Activated T-cell treated with anti-CD3 and anti-CD28 coated beads, Interleukin-2, amount 50 U/mL, for 24 hours (primary cell): ENCODE results near the gene DRC7.
A peak's percentile ranks its signal among the peaks of the same experiment; 100 is the strongest.

ENCODE experiments used
- DNase-seq: peaks from one replicate; pipeline ENCODE4 v3.0.0-alpha.2; 2020
- H3K27ac Mint-ChIP-seq: 2 replicates; pipeline ENCODE4 v1.8.0; 2020; ENCODE audit warnings: mild to moderate bottlenecking, mixed read lengths
- H3K27me3 Mint-ChIP-seq: 2 replicates; pipeline ENCODE4 v1.8.0; 2020; ENCODE audit warnings: mixed read lengths
- H3K36me3 Mint-ChIP-seq: 2 replicates; pipeline ENCODE4 v1.8.0; 2020; ENCODE audit warnings: low read depth, mixed read lengths
- H3K4me1 Mint-ChIP-seq: 2 replicates; pipeline ENCODE4 v1.8.0; 2020; ENCODE audit warnings: low read depth, mixed read lengths
- H3K4me3 Mint-ChIP-seq: 2 replicates; pipeline ENCODE4 v1.8.0; 2020; ENCODE audit warnings: mild to moderate bottlenecking, moderate library complexity, mixed read lengths
- H3K9me3 Mint-ChIP-seq: 2 replicates; pipeline ENCODE4 v1.8.0; 2020; ENCODE audit warnings: mixed read lengths

DRC7 gene

DNA sequence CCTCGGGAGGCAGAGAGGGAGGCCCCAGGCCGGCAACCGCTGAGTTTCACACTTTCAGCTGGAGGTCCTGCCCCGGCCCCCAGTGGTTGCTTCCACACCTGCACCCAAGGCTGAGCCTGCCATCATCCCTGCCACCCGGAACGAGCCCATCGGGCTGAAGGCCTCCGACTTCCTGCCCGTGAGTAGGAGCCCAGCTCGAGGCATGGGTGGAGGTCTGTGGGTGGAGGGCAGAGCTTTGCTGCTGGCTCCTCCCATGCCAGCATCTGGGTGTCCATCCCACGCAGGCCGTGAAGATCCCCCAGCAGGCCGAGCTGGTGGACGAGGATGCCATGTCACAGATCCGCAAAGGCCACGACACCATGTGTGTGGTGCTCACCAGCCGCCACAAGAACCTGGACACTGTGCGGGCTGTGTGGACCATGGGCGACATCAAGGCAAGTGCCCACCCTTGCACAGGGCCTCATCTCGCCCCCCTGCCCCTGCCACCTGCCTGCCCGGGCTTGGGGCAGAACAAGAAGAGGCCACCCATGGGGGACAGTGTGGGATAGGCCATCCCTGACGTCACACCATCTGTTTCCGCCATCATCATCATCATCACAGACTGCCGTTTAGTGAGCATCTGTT lies 60.6 kb downstream of the DRC7 start:
- H3K27ac Mint-ChIP-seq: no peak overlapping the region
- H3K4me1 Mint-ChIP-seq: peaks cover 2% of the 10 kb centered on the region
- H3K27me3 Mint-ChIP-seq: no peaks in the 10 kb centered on the region
- no peak overlapping the region for H3K4me3 Mint-ChIP-seq
- peaks cover 52% of the 10 kb centered on the region for H3K36me3 Mint-ChIP-seq
- H3K9me3 Mint-ChIP-seq: no peaks in the 10 kb centered on the region
- no peak for DNase-seq

DNA sequence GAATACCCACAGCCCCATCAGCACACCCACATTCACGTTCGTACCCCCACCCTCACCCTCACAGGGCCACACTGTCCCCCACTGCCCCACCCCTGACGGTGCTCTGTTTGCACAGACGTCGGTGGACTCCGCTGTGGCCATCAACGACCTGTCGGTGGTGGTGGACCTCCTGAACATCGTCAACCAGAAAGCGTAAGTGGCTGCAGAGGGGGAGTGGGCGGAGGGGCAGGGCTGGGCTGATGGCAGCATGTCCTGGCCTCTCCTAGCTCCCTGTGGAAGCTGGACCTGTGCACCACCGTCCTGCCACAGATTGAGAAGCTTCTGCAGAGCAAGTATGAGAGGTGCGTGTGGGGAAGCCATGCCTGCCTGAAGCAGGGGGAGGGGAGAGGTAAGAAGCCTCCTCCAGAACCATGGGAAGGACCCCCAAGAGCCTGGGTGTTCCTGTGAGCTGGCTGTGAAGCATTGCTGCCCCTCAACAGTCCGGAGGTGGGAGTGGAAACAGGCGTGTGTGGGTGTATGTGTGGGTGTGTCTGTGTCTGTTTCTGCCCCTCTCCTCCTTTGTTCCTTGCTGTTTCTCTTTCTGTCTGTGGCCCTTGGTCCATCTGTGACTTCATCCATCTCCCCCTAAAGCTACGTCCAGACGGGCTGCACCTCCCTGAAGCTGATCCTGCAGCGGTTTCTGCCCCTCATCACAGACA lies 61.3 kb downstream of the DRC7 start:
- H3K9me3 Mint-ChIP-seq: no peaks in the 10 kb centered on the region
- peaks cover 2% of the 10 kb centered on the region for H3K4me1 Mint-ChIP-seq
- H3K27me3 Mint-ChIP-seq: no peaks in the 10 kb centered on the region
- H3K27ac Mint-ChIP-seq: no peak overlapping the region
- no peak for DNase-seq
- peaks cover 47% of the 10 kb centered on the region for H3K36me3 Mint-ChIP-seq
- no peak overlapping the region for H3K4me3 Mint-ChIP-seq

DNA sequence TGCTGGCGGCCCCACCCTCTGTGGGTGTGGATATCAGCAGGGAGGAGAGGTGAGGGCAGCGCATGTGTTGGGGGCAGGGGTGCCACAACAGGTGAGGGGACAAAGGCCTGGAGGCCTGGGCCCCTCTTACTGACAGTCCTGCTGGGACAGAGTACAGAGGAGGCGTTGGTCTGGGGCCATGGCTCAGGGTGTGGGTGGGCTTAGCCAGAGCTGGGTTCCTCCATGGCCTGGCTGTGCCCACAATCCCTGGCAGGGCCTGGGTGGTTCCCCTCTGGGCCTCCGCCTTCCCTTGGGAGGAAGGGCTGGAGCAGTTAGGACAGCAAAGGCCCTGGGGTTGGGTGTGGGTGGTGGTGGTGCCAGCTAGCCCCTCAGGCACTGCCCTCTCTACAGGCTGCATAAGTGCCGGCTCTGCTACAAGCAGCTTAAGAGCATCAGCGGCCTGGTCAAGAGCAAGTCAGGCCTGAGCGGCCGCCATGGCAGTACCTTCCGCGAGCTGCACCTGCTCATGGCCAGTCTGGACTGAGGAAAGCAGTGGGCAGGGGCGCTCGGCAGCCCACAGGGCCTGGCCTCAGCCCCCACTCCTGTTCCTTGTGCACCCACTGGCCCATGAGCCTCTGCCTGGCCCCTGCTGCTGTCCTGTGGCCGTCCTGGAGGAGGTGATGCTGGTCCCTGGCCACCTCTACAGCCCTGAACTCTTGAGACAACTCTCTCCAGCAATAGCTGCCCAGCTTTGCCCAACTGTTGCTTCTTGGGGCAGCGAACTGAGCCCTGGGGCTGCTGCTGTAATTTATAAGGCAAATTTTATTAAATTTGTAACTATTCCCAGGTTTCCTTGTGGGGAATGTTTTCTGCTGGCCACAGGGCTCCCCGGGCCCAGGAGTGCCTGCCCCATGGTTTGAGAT lies 62.1 kb downstream of the DRC7 start:
- H3K27me3 Mint-ChIP-seq: no peaks in the 10 kb centered on the region
- no peaks in the 10 kb centered on the region for H3K9me3 Mint-ChIP-seq
- peaks cover 41% of the 10 kb centered on the region for H3K36me3 Mint-ChIP-seq
- no peak for DNase-seq
- H3K4me3 Mint-ChIP-seq: no peak overlapping the region
- H3K27ac Mint-ChIP-seq: no peak overlapping the region
- H3K4me1 Mint-ChIP-seq: peaks cover 2% of the 10 kb centered on the region

DNA sequence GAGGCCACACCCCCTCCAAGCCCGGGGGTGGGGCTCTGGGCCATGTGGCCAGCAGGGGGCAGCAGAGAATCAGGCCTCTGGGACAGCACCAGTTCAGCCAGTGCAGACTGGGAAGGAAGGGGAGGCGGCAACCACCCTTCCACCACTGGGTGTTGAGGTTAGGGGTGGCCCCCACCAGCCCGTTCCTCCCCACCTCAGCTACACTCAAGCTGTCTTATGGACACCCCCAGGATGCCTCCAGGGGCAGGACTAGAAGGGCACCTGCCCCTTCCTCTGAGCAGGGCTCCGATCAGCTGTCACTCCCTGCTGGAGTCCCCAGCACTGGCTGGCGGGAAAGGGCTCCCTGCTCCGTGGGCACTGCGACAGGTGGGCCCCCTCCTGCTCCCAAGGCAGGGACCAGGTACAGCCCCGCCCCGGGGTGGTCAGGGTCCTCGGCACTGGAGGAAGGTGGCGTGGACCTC lies 62.8 kb downstream of the DRC7 start:
- peaks cover 35% of the 10 kb centered on the region for H3K36me3 Mint-ChIP-seq
- H3K27ac Mint-ChIP-seq: no peak overlapping the region
- peak; percentile 95 for DNase-seq
- H3K4me3 Mint-ChIP-seq: no peak overlapping the region
- peaks cover 2% of the 10 kb centered on the region for H3K4me1 Mint-ChIP-seq
- no peaks in the 10 kb centered on the region for H3K9me3 Mint-ChIP-seq
- H3K27me3 Mint-ChIP-seq: no peaks in the 10 kb centered on the region

DNA sequence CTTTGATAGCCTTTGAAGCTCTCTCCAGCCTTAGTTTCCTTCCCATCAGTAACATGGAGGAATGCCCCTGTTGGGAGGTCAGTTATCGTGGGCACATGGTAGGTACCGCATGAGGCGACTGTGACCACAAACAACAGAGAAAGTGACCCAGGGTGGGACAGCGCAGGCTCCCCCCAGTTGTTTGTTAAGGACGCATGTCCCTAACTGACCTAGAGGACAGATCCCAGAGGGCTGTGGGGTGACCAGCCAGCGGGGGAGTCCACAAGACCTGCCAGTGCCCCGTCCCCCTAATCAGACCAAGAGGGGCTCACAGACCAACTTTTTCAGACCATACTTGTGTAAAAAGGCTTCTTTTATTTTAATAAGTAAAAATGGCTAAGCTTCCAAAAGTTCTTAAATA lies 63.3 kb downstream of the DRC7 start:
- no peak for DNase-seq
- Mint-ChIP-seq H3K4me3 (no peak overlapping the region), H3K9me3 (no peaks in the 10 kb centered on the region), H3K36me3 (peaks cover 35% of the 10 kb centered on the region), H3K27me3 (no peaks in the 10 kb centered on the region), H3K4me1 (peaks cover 2% of the 10 kb centered on the region), H3K27ac (no peak overlapping the region)

DNA sequence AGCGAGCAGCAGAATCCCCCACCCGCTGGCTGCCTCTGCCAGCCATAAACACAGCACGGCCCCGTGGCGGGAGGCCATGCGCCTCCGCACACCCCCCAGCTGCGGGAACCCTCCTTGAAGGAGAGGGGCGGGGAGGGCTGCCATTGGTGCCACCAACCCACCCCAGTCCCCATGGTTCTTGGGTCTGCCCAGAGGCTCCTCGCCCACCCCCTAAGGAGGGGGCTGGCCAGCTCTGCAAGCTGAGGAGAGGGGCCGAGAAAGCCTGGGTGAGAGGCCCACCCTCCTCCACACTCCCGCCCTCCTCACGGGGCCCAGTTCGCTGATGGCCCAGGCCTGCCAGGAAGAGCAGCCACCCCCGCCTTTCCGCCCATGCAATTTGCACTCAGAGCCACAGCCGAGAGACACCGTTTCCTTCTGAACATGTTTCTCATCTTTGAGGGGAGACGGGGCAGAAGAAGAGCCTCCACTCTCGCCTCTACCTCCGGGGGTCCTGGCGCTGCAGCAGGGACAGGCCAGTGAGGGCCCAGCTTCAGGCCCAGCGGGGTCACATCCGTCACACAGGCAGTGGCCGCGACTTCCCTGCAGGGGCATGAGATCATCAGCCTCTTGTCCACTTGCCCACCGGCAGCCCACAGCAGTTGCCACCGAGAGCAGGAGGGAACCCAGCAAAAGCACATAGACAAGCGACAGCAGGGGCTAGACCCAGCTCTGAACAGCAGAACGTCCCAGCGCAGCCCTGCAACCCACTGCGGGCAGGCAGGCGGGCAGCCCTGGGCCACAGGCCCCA lies 63.9 kb downstream of the DRC7 start:
- Mint-ChIP-seq H3K4me3 (no peak overlapping the region), H3K27ac (no peak overlapping the region), H3K27me3 (no peaks in the 10 kb centered on the region), H3K36me3 (peaks cover 34% of the 10 kb centered on the region), H3K9me3 (no peaks in the 10 kb centered on the region), H3K4me1 (peaks cover 2% of the 10 kb centered on the region)
- DNase-seq: no peak

DNA sequence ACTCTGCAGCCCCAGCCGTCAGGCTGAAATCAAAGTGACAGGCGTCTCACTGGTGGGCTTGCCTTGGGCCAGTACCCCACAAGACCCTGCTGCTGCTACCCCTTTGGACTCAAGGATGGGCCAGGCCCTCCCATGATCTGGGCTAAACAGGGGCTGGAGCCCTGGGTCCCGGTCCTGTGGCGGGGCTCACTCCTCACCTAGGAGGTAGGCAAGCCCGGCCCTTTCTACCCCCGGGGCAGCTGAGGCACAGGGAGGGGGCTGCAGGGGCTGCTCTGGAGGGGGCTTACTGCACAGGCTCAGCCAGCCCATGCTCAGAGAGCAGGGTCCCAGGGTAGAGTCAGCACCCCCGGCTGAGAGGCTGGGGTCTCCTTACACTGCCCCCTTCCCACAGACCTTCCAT lies 64.5 kb downstream of the DRC7 start:
- Mint-ChIP-seq H3K9me3 (no peaks in the 10 kb centered on the region), H3K4me3 (no peak overlapping the region), H3K36me3 (peaks cover 30% of the 10 kb centered on the region), H3K27ac (no peak overlapping the region), H3K27me3 (no peaks in the 10 kb centered on the region), H3K4me1 (peaks cover 2% of the 10 kb centered on the region)
- DNase-seq: no peak

DNA sequence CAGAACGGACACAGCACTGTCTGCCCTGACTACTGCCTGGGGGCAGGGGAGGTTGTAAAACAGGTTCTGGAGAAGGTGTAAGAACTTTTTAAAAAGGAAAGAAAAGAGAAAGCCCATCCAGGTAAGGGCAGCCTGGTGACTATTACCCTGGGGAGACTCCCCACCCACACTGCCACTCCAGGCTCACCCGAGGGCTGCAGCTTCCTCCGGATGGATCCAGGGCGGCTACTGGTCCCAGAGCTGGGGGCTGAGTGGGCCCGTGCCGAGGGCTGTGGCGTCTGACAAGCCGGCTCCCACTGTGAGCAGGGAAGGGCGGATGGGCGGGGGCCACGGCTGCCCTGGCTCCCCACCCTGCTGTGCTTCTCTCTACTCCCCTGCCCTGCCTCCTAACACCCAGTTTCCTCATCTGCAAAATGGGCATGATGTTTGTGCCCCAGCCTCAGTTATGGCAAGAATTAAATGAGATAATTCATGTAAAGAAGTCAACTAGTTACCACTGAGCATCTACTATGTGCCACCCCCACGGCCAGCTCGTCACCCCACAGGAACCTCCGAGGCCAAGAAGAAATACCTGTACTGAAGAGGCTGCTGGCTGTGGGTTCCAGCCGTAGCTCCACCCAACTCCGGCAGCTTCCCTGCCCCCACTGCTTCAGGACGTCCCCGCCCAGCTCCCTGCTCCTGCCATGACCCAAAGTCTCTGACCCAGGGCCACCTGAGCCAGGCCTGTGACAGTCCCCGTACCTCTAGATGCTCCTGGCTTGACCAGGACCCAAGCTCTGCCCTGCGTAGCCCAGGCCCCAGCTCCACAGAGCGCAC lies 65.1 kb downstream of the DRC7 start:
- no peak for DNase-seq
- no peaks in the 10 kb centered on the region for H3K9me3 Mint-ChIP-seq
- H3K27me3 Mint-ChIP-seq: no peaks in the 10 kb centered on the region
- H3K36me3 Mint-ChIP-seq: peaks cover 24% of the 10 kb centered on the region
- peaks cover 2% of the 10 kb centered on the region for H3K4me1 Mint-ChIP-seq
- no peak overlapping the region for H3K4me3 Mint-ChIP-seq
- H3K27ac Mint-ChIP-seq: no peak overlapping the region

DNA sequence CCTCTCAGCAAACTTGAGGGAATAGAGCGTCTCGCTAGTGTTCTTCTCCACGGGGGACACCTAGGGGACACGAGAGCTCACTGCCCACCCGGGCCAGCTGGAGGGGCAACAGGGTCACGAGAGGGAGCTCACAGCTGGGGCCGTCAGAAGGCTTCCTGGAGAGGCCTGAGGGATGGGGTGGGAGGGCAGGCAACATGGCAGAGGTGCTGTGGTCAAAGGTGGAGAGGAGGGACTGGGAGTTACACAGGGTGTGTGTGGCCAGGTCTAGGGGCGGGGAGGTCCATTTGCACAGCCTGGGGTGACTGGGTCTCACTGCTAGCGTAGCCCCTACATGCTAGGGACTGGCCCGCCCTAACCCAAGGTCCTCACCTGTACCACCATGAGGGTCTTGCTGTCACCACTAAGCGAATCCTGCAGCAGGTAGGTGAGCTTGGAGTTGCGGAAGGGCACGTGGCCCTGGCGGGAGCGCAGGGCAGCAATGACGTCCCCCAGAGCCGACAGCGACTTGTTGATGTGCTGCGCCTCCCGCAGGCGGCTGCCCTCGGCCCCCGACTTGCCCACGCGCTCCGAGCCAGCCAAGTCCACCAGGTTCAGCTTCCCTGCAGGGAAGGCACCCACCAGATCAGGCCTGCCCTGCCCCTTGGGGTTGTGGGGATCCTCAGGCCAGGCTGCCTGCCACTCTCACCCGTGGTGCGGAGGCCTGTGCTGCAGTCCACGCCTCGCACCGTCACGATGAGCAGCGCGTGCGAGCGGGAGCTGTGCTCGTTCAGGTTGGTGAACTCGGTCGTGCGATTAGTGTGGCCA lies 66.0 kb downstream of the DRC7 start:
- DNase-seq: no peak
- no peak overlapping the region for H3K4me3 Mint-ChIP-seq
- no peaks in the 10 kb centered on the region for H3K27me3 Mint-ChIP-seq
- peaks cover 15% of the 10 kb centered on the region for H3K36me3 Mint-ChIP-seq
- no peaks in the 10 kb centered on the region for H3K9me3 Mint-ChIP-seq
- H3K27ac Mint-ChIP-seq: no peak overlapping the region
- H3K4me1 Mint-ChIP-seq: peaks cover 2% of the 10 kb centered on the region

DNA sequence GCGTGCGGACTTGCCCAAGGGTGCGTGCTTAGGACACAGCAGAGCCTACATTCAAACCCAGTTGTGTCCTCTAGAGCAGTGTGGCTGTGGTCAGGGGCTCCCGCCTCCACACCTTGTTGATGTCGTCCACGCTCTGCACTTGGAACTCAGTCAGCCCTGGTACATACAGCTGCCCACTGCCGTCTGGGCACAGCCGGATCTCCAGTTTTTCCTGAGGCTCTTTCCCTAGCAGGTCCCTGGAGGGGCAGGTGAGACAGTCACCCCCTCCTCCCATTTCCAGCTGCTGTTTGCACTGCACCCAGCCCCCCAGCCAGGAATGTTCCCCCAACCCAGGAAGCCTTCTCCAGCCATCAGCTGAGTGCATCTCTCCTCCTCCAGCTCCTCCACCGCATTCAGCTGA lies 66.7 kb downstream of the DRC7 start:
- no peak overlapping the region for H3K27ac Mint-ChIP-seq
- DNase-seq: no peak
- H3K27me3 Mint-ChIP-seq: no peaks in the 10 kb centered on the region
- H3K9me3 Mint-ChIP-seq: no peaks in the 10 kb centered on the region
- H3K4me3 Mint-ChIP-seq: no peak overlapping the region
- H3K4me1 Mint-ChIP-seq: peaks cover 2% of the 10 kb centered on the region
- peaks cover 8% of the 10 kb centered on the region for H3K36me3 Mint-ChIP-seq

DNA sequence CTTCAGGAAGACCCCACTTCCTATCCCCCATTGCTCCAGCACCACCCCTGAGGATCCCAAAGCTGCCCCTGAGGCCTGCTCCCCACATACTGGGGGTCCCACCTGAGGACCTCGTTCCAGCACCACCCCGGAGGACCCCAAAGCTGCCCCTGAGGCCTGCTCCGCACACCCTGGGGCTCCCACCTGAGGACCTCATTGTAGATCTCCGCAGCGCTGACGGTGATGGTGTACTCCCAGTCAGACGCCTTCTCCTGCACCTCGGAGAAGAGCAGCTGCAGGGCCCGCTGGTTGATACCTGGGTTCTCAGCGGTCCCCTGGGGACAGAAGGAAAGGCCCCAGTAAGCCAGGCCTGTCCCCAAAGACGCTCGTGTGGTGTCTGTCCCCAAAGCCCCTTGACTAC lies 67.4 kb downstream of the DRC7 start:
- Mint-ChIP-seq H3K4me1 (peaks cover 2% of the 10 kb centered on the region), H3K27me3 (no peaks in the 10 kb centered on the region), H3K9me3 (no peaks in the 10 kb centered on the region), H3K4me3 (no peak overlapping the region), H3K27ac (no peak overlapping the region), H3K36me3 (peaks cover 7% of the 10 kb centered on the region)
- no peak for DNase-seq

DNA sequence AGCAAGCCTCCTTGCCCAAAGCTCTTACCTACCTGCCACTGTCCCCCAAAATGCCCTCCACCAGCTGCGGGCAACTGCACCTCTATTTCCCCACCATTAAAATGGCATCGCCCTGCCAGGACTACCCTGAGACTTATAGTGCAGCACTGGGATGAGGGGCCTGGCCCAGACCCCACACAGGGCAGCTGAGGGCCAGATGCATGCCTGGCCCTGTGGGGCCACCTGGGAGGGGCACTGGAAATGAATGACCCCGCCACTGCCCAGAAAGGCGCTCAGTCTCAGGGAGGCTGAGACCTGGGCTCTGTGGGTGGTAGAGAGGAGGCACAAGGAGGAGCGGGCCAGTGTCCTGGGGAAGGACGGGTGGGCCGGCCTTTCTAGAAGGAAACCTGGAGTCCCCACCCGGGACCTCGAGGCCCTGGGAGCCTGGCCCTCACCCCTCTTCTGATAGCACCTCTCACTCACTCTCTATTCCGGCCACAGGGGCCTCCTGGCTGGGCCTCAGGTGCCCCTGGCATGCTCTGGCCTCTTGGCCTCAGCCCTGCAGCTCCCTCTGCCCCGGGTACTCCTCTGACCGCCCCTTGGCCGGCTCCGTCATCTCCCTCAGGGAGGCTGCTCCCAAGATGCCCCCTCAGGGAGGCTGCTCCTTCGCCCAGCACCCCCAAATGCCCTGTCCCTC lies 67.9 kb downstream of the DRC7 start:
- no peak for DNase-seq
- Mint-ChIP-seq H3K9me3 (no peaks in the 10 kb centered on the region), H3K36me3 (peaks cover 5% of the 10 kb centered on the region), H3K4me1 (peaks cover 2% of the 10 kb centered on the region), H3K27me3 (no peaks in the 10 kb centered on the region), H3K4me3 (no peak overlapping the region), H3K27ac (no peak overlapping the region)
